ENCODE data around the gene RCC1. TPM values are rescaled to one million over a fixed set of nuclear protein-coding genes. Genes with fewer than 3 reads are reported as not detected.
A peak's percentile ranks its signal among the peaks of the same experiment; 100 is the strongest.

The RCC1 gene
- total RNA-seq (10 to 100 TPM in 4 of 5 experiments, 1 to 10 TPM in 1; 9.8 to 60.7 (median 19.7) TPM), polyA plus RNA-seq (10 to 100 TPM in 1 of 2 donors, 1 to 10 TPM in 1; 10.0 to 10.6 TPM), total RNA-seq (24.8 reads per million, percentile 55 among the genes with 10 or more reads in this experiment)

DNA sequence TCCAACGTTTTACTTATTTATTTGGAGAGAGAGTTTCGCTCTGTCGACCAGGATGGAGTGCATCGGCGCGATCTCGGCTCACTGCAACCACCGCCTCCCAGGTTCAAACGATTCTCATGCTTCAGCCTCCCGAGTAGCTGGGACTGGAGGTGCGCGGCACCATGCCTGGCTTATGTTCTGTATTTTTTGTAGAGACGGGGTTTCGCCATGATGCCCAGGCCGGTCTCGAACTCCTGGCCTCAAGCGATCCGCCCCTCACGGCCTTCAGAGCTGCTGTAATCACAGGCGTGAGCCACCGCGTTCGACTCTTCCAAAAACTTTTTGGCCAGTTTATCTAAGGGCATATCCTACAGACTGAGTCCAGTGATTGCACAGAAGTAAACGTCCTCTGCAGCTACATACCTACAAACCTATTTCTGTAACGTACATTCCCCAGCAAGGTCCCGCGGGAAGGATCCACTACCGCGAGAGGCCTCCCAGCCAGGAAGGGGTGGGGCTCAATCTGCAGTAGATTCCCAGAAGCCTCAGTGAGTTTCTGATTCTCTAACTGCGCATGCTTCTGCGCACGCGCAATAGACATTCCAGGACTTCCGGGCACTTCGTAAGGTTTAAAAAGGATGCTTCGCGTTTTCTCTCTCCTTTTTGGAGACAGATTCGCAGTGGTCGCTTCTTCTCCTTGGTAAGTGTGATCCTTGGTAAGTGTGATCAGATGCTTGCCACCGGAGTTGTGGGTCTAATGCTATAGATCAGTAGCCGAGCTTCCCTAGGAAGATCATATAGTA, at the start of gene RCC1:
TSS of gene RCC1 (plus strand) at position 638 of the 782 bp plus-strand sequence. CDS start 23,824 bp downstream, outside the sequence.
- ATAC-seq, result peak; percentile 97
- peaks cover 18 to 28% (median 21%) of the 10 kb centered on the region in 3 experiments for H3K36me3 ChIP-seq (ENCODE audit: control insufficient read depth in 2 of 3, insufficient read depth in 3 of 3, low read length in 3 of 3)
- Mint-ChIP-seq H3K27me3 (peaks cover 0 to 3% (median 0%) of the 10 kb centered on the region in 5 donors), H3K36me3 (peaks cover 0 to 45% (median 24%) of the 10 kb centered on the region in 5 donors), H3K4me1 (peaks cover 29 to 48% (median 41%) of the 10 kb centered on the region in 7 donors), H3K4me3 (peak within 1 kb of the TSS; percentile 94 to 100 (median 99)), H3K9me3 (peaks cover 0 to 3% (median 0%) of the 10 kb centered on the region in 11 donors), H3K27ac (peak within 1 kb of the TSS; percentile 96 to 100 (median 99))
- H3K4me1 ChIP-seq (ENCODE audit: control insufficient read depth in 2 of 2, insufficient read depth in 2 of 2, low read length in 2 of 2), result peaks cover 29 to 36% of the 10 kb centered on the region in 2 donors
- CTCF ChIA-PET, result interaction anchor here (0.6 to 1.3 kb wide), 2 partner anchors 14 to 257 kb away, joined by 5 to 7 read pairs; no protein-coding TSS in a partner anchor
- H3K9me3 ChIP-seq (ENCODE audit: control insufficient read depth in 2 of 3, low read length in 3 of 3), result no peaks in the 10 kb centered on the region
- H3K27ac ChIP-seq (ENCODE audit: low read depth, low read length), result peak within 1 kb of the TSS; percentile 88
- H3K27me3 ChIP-seq (ENCODE audit: control insufficient read depth in 2 of 2, insufficient read depth in 2 of 2, low read length in 2 of 2), result no peaks in the 10 kb centered on the region
- intact Hi-C loops (cut with micrococcal nuclease), result loop anchor here (1.0 to 5.0 kb wide), 22 partner anchors 13 to 677 kb away; partner anchors contain the start of genes EYA3 (in 2 of the 2), GMEB1 (in 2 of the 2), PHACTR4 (in 2 of the 2) and SESN2 (in 2 of the 2)
- peak within 1 kb of the TSS; percentile 79 for H3K4me3 ChIP-seq (ENCODE audit: low read length)
- peak; percentile 78 to 98 (median 96) for DNase-seq
- POLR2A ChIA-PET, result interaction anchor here (0.5 to 6.4 kb wide), 26 partner anchors 11 to 1548 kb away, joined by 3 to 106 read pairs (median 4); partner anchors contain the start of genes GMEB1, MED18, SESN2 and SRSF4

GRCh38 chr1:28456078-28456477, 49.8 kb upstream of the RCC1 start:
- Mint-ChIP-seq H3K9me3 (no peaks in the 10 kb centered on the region), H3K4me1 (peaks cover 5 to 28% (median 16%) of the 10 kb centered on the region in 7 donors), H3K27ac (peak overlapping the region in 5 of 9 donors; percentile 7 to 80 (median 40)), H3K4me3 (peak overlapping the region in 1 of 10 donors; percentile 63), H3K36me3 (peaks cover 0 to 24% (median 9%) of the 10 kb centered on the region in 5 donors), H3K27me3 (no peaks in the 10 kb centered on the region)
- H3K4me1 ChIP-seq (ENCODE audit: control insufficient read depth in 2 of 2, insufficient read depth in 2 of 2, low read length in 2 of 2), result no peaks in the 10 kb centered on the region
- intact Hi-C loops (cut with micrococcal nuclease), result no loop called here
- CTCF ChIA-PET, result no interaction called here
- POLR2A ChIA-PET, result interaction anchor here (0.6 kb wide), 1 partner anchor 123 kb away, joined by 3 read pairs; no protein-coding TSS in a partner anchor
- H3K27me3 ChIP-seq (ENCODE audit: control insufficient read depth in 2 of 2, insufficient read depth in 2 of 2, low read length in 2 of 2), result no peaks in the 10 kb centered on the region
- H3K9me3 ChIP-seq (ENCODE audit: control insufficient read depth in 2 of 3, low read length in 3 of 3), result no peaks in the 10 kb centered on the region
- H3K36me3 ChIP-seq (ENCODE audit: control insufficient read depth in 2 of 3, insufficient read depth in 3 of 3, low read length in 3 of 3), result peaks cover 0 to 9% (median 0%) of the 10 kb centered on the region in 3 experiments
- no peak overlapping the region for H3K4me3 ChIP-seq (ENCODE audit: low read length)
- no peak overlapping the region for H3K27ac ChIP-seq (ENCODE audit: low read depth, low read length)
- DNase-seq, result no peak
- no peak for ATAC-seq

- Mint-ChIP-seq H3K9me3 (no peaks in the 10 kb centered on the region), H3K36me3 (peaks cover 0 to 26% (median 9%) of the 10 kb centered on the region in 5 donors), H3K4me3 (no peak overlapping the region), H3K4me1 (peaks cover 5 to 28% (median 16%) of the 10 kb centered on the region in 7 donors), H3K27ac (peak overlapping the region in 1 of 9 donors; percentile 41), H3K27me3 (no peaks in the 10 kb centered on the region)
- ChIA-PET POLR2A (no interaction called here), CTCF (no interaction called here)
- Histone ChIP-seq H3K36me3 (ENCODE audit: control insufficient read depth in 2 of 3, insufficient read depth in 3 of 3, low read length in 3 of 3) (peaks cover 0 to 9% (median 0%) of the 10 kb centered on the region in 3 experiments), H3K27ac (ENCODE audit: low read depth, low read length) (no peak overlapping the region), H3K4me1 (ENCODE audit: control insufficient read depth in 2 of 2, insufficient read depth in 2 of 2, low read length in 2 of 2) (no peaks in the 10 kb centered on the region), H3K27me3 (ENCODE audit: control insufficient read depth in 2 of 2, insufficient read depth in 2 of 2, low read length in 2 of 2) (no peaks in the 10 kb centered on the region), H3K4me3 (ENCODE audit: low read length) (no peak overlapping the region), H3K9me3 (ENCODE audit: control insufficient read depth in 2 of 3, low read length in 3 of 3) (no peaks in the 10 kb centered on the region)
- DNase-seq, result no peak
- no peak for ATAC-seq
- intact Hi-C loops (cut with micrococcal nuclease), result no loop called here
Observed at GRCh38 chr1:28457678-28458077, 48.2 kb upstream of the RCC1 start.

DNA sequence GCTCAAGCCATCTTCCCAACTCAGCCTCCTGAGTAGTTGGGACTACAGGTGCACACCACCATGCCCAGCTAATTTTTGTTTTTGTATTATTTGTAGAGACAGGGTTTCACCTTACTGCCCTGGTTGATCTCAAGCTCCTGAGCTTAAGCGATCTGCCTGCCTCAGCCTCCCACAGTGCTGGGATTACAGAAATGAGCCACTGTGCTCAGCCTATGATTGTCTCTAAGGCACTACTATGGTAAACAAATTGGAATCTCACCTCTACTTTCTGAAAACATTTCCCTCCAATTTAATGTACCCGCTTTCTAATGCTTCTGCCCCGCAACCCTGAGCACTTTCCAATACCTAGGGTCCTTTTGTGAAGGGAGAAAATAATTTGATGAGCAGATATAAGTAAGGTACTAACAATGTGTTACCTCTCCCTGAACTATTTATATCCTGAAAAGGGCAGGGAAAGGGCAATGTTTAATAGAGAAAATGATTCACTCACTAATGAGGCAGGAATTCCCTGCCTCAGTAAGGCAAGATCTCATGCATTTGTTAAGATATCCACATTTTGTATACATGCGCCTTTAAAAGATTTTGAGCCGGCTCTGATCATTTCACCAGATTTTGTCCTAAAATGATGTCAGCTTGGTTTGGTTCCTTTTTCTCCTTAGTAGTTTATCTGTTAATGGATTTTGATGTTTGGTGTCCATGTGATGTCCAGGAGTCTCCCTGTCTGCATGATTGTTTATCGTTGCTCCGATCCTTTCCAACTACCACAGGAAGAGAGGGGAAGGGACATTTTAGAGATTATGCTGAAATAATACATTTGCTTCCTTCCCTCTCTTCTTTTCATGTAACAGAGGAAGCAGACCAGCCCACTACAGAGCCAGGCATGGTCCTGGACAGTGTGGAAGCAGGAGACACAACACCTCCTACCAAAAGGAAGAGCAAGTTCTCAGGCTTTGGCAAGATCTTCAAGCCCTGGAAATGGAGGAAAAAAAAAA, 47.3 kb upstream of the RCC1 start:
- no peaks in the 10 kb centered on the region for H3K4me1 ChIP-seq (ENCODE audit: control insufficient read depth in 2 of 2, insufficient read depth in 2 of 2, low read length in 2 of 2)
- Mint-ChIP-seq H3K9me3 (no peaks in the 10 kb centered on the region), H3K27me3 (no peaks in the 10 kb centered on the region), H3K4me1 (peaks cover 5 to 28% (median 11%) of the 10 kb centered on the region in 7 donors), H3K27ac (peak overlapping the region in 2 of 9 donors; percentile 1 to 48), H3K4me3 (no peak overlapping the region), H3K36me3 (peaks cover 0 to 27% (median 4%) of the 10 kb centered on the region in 5 donors)
- intact Hi-C loops (cut with micrococcal nuclease), result no loop called here
- H3K4me3 ChIP-seq (ENCODE audit: low read length), result no peak overlapping the region
- no peaks in the 10 kb centered on the region for H3K9me3 ChIP-seq (ENCODE audit: control insufficient read depth in 2 of 3, low read length in 3 of 3)
- POLR2A ChIA-PET, result interaction anchor here (0.8 kb wide), 1 partner anchor 38 kb away, joined by 3 read pairs; no protein-coding TSS in a partner anchor
- DNase-seq, result no peak
- H3K27ac ChIP-seq (ENCODE audit: low read depth, low read length), result no peak overlapping the region
- H3K27me3 ChIP-seq (ENCODE audit: control insufficient read depth in 2 of 2, insufficient read depth in 2 of 2, low read length in 2 of 2), result no peaks in the 10 kb centered on the region
- peaks cover 0 to 9% (median 0%) of the 10 kb centered on the region in 3 experiments for H3K36me3 ChIP-seq (ENCODE audit: control insufficient read depth in 2 of 3, insufficient read depth in 3 of 3, low read length in 3 of 3)
- ATAC-seq, result no peak
- CTCF ChIA-PET, result no interaction called here

DNA sequence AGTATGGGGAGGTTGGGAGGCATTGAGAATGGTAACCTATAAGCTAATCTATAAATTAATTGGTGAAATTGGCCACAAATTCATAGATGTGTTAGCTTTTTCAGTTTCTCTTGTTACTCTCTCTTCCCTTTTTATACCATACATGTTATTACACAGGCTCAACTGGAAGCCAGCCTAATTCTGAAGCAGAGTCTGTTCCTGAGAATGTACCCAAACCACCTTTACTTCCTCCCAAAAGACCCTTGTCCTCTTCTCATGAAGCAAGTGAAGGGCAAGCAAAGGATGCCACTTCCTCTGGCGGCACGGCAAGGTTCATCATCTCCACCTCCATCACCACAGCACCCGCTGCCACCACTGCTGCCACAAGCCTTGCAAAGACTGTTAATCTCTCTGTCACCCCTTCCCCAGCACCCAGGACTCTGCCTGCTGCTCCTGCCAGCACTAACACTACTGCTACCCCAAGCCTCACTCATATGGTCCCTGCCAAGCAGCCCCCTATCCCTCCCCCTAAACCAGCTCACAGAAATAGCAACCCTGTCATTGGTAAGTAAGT, 39.5 kb upstream of the RCC1 start:
- CTCF ChIA-PET, result no interaction called here

More for the DNA sequence above, 39.5 kb upstream of the RCC1 start:
- H3K4me3 Mint-ChIP-seq, result no peak overlapping the region
- no peaks in the 10 kb centered on the region for H3K27me3 Mint-ChIP-seq
- POLR2A ChIA-PET, result no interaction called here
- intact Hi-C loops (cut with micrococcal nuclease), result no loop called here
- H3K36me3 Mint-ChIP-seq, result peaks cover 5 to 23% (median 12%) of the 10 kb centered on the region in 5 donors
- ATAC-seq (no peak), DNase-seq (no peak)
- peaks cover 0 to 22% (median 0%) of the 10 kb centered on the region in 7 donors for H3K4me1 Mint-ChIP-seq
- peaks cover 0 to 27% (median 0%) of the 10 kb centered on the region in 3 experiments for H3K36me3 ChIP-seq (ENCODE audit: control insufficient read depth in 2 of 3, insufficient read depth in 3 of 3, low read length in 3 of 3)
- no peaks in the 10 kb centered on the region for H3K27me3 ChIP-seq (ENCODE audit: control insufficient read depth in 2 of 2, insufficient read depth in 2 of 2, low read length in 2 of 2)
- no peaks in the 10 kb centered on the region for H3K4me1 ChIP-seq (ENCODE audit: control insufficient read depth in 2 of 2, insufficient read depth in 2 of 2, low read length in 2 of 2)
- no peak overlapping the region for H3K27ac Mint-ChIP-seq
- H3K9me3 Mint-ChIP-seq, result no peaks in the 10 kb centered on the region
- H3K4me3 ChIP-seq (ENCODE audit: low read length), result no peak overlapping the region
- H3K27ac ChIP-seq (ENCODE audit: low read depth, low read length), result no peak overlapping the region
- H3K9me3 ChIP-seq (ENCODE audit: control insufficient read depth in 2 of 3, low read length in 3 of 3), result no peaks in the 10 kb centered on the region

Data from naive thymus-derived CD4-positive, alpha-beta T cell (primary cell).